GM12878 (cell line): ENCODE data around the gene HIC1. TPM values are rescaled to one million over a fixed set of nuclear protein-coding genes. Genes with fewer than 3 reads are reported as not detected.
A peak's percentile ranks its signal among the peaks of the same experiment; 100 is the strongest.

Experiments
- ATAC-seq: fragments of 200-7000 bp; cut with Tn5 transposase; 3 replicates; pipeline ENCODE4 v1.9.1; 2020; ENCODE audit warnings: mild to moderate bottlenecking, moderate library complexity
- BruUV-seq: library from RNA; stranded (reverse); fragments of 400-500 nt; replicated peaks from 2 replicates; lab custom pipeline; 2021; lab: Mats Ljungman, UMichigan
- CTCF ChIA-PET: fragments of 300-600 bp; sonication (Branson Sonifier 250); formaldehyde crosslinking; extraction: SDS; loops from one replicate; lab custom pipeline; 2021; ENCODE audit warnings: inconsistent platforms; lab: Yijun Ruan, JAX
- POLR2A ChIA-PET: fragments of 350-600 bp; formaldehyde crosslinking; extraction: SDS; loops from one replicate; lab custom pipeline; 2021; ENCODE audit warnings: inconsistent platforms; lab: Charles Lee
- RAD21 ChIA-PET: fragments of 300-600 bp; sonication (Branson Sonifier 250); formaldehyde crosslinking; loops from one replicate; lab custom pipeline; 2023; ENCODE audit warnings: antibody characterized with exemption; ENCODE audit not compliant: unreplicated experiment; lab: Charles Lee
- SMC1A ChIA-PET: fragments of 300-600 bp; sonication (Branson Sonifier 250); formaldehyde crosslinking; loops from one replicate; lab custom pipeline; 2023; ENCODE audit not compliant: unreplicated experiment, uncharacterized antibody; lab: Charles Lee
- DNase-seq: peaks from one replicate; pipeline ENCODE4 v3.0.0-alpha.2; 2011; ENCODE audit warnings: low read depth, low spot score
- FAIRE-seq: peaks from 3 replicates; lab custom pipeline; 2011; peaks lifted over from hg19 to GRCh38; lab: Jason Lieb, UNC
- H2AFZ ChIP-seq: 2 replicates; pipeline ENCODE4 v1.6.0; 2011; ENCODE audit warnings: low read depth, low read length, control low read depth; ENCODE audit not compliant: control insufficient read depth
- H3K27ac ChIP-seq: 2 replicates; pipeline ENCODE4 v1.5.1; 2011; ENCODE audit warnings: control low read depth; ENCODE audit not compliant: control insufficient read depth, insufficient read depth
- H3K27me3 ChIP-seq, 2 experiments: replicated peaks in 1 of 2; 2 replicates each; pipeline versions ENCODE4 v1.6.0 to v1.6.1; 2011; ENCODE audit warnings: low read length in 1 of 2; ENCODE audit not compliant: control insufficient read depth in 2 of 2, insufficient read depth in 2 of 2
- H3K36me3 ChIP-seq, 2 experiments: 2 replicates each; pipeline ENCODE4 v1.5.1; 2011; ENCODE audit warnings: low read length in 1 of 2; ENCODE audit not compliant: control insufficient read depth in 2 of 2, insufficient read depth in 2 of 2
- H3K4me1 ChIP-seq: 2 replicates; pipeline ENCODE4 v1.6.1; 2011; ENCODE audit warnings: mild to moderate bottlenecking, low read length, moderate library complexity, mixed read lengths; ENCODE audit not compliant: control insufficient read depth, insufficient read depth
- H3K4me2 ChIP-seq: 2 replicates; pipeline ENCODE4 v1.6.0; 2011; ENCODE audit warnings: control low read depth; ENCODE audit not compliant: control insufficient read depth, insufficient read depth
- H3K4me3 ChIP-seq: fragments of 200-600 bp; sonication (generic); 2 replicates; pipeline ENCODE4 v1.5.1; 2016
- H3K79me2 ChIP-seq: 2 replicates; pipeline ENCODE4 v1.6.0; 2011; ENCODE audit warnings: low read length; ENCODE audit not compliant: control insufficient read depth, insufficient read depth
- H3K9ac ChIP-seq: 2 replicates; pipeline ENCODE4 v1.8.0; 2011; ENCODE audit warnings: low read length, control low read depth, mixed read lengths; ENCODE audit not compliant: control insufficient read depth, insufficient read depth
- H3K9me3 ChIP-seq: replicated peaks from 3 replicates; pipeline ENCODE4 v1.5.1; 2011; ENCODE audit warnings: mild to moderate bottlenecking, low read length; ENCODE audit not compliant: control insufficient read depth, insufficient read depth
- H4K20me1 ChIP-seq: 2 replicates; pipeline ENCODE4 v1.6.0; 2011; ENCODE audit not compliant: control insufficient read depth, insufficient read depth
- EED ChIP-seq: sonication (generic); IDR thresholded peaks from 2 replicates; pipeline ENCODE4 v1.6.1; 2016; ENCODE audit warnings: antibody characterized with exemption, low read depth
- ESRRA ChIP-seq: IDR thresholded peaks from 2 replicates; pipeline ENCODE4 v1.6.1; 2012; ENCODE audit warnings: mild to moderate bottlenecking, low read length, improper control_type of control experiment
- HSF1 ChIP-seq: fragments of 150-350 bp; IDR thresholded peaks from 2 replicates; pipeline ENCODE4 v1.6.1; 2014; ENCODE audit warnings: mild to moderate bottlenecking, low read depth, low read length
- JUNB ChIP-seq: IDR thresholded peaks from 2 replicates; pipeline ENCODE4 v1.6.1; 2016; ENCODE audit warnings: antibody characterized with exemption, mild to moderate bottlenecking
- SREBF1 ChIP-seq: IDR thresholded peaks from 2 replicates; pipeline ENCODE4 v1.6.1; 2012; ENCODE audit warnings: mild to moderate bottlenecking, low read length
- WGBS: methylation state at CpG from one replicate; pipeline ENCODE4 v1.1.6; 2016; ENCODE audit warnings: low lambda C conversion rate; ENCODE audit not compliant: insufficient replicate concordance, insufficient coverage; ENCODE audit errors: missing lambda C conversion rate; 5-methylcytosine and 5-hydroxymethylcytosine counted together
- in situ Hi-C: fragments of 300-500 bp; cut with MboI; formaldehyde crosslinking; loops from 9 replicates; pipeline ENCODE4 v1.14.3; 2018; ENCODE audit warnings: mixed read lengths
- intact Hi-C: fragments of 100-400 bp; cut with micrococcal nuclease; formaldehyde crosslinking; loops from one replicate; pipeline ENCODE4 v1.14.2; 2022; ENCODE audit not compliant: unreplicated experiment
- polyA plus RNA-seq, 11 experiments: library from polyadenylated mRNA; depleted of rRNA in 4 of 11; unstranded in 6 of 11; stranded (reverse) in 5 of 11; fragments of >200 nt; fragmentation: Nextera tagmentation in 4 of 11; fragmentation: Illumina TruSeq in 1 of 11; extraction: Ambion mirVana in 4 of 11; extraction: Trizol in 1 of 11; gene quantifications; 1 replicate in 1 of 11; 2 replicates in 10 of 11; pipeline versions ENCODE4 v1.2.1 to v1.2.3, GENCODE V29; 2011 to 2016; ENCODE audit warnings: inconsistent platforms in 2 of 11, missing spikeins in 2 of 11, low read depth in 1 of 11
- total RNA-seq, 4 experiments: library from RNA; depleted of rRNA in 3 of 4; stranded (reverse); fragments of >200 nt in 3 of 4; fragmentation: Illumina TruSeq in 1 of 4; extraction: Trizol in 1 of 4; gene quantifications; 2 replicates each; pipeline versions ENCODE4 v1.2.1 to v1.2.3, GENCODE V29; 2013 to 2021
- TF ChIP-seq, protein P1 (sequence below): fragments of 450-650 bp; formaldehyde crosslinking; IDR thresholded peaks from 2 replicates; pipeline ENCODE4 v1.5.0; 2022; ENCODE audit warnings: mild to moderate bottlenecking, missing genetic modification characterization

HIC1 gene
- total and polyA plus RNA-seq, 10 of the 15 experiments (the other 5 are each of a cell fraction or from before 2014, with no cell fraction given): 0.11 to 61.1 (median 4.9) TPM

DNA sequence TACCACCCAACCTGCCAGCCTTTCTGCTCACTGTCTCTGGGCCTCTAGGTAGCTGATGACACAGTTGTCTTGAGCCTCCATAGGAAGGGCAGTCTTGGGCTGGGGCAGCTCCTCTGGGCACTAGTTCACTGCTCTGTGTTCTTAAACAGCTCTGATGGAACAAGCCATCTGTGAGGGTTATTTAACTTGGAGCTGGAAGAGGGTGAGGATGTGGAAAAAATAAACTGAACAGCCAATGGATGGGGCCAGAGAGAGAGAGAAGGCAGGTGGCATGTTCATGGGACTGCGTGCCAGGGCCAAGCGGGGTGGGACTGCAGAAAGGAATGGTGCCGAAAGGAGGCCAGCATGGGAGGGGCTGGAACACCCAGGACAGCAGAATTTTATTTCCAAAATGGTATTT lies 52.6 kb downstream of the HIC1 start (continued):
- TF ChIP-seq, protein P1, sequence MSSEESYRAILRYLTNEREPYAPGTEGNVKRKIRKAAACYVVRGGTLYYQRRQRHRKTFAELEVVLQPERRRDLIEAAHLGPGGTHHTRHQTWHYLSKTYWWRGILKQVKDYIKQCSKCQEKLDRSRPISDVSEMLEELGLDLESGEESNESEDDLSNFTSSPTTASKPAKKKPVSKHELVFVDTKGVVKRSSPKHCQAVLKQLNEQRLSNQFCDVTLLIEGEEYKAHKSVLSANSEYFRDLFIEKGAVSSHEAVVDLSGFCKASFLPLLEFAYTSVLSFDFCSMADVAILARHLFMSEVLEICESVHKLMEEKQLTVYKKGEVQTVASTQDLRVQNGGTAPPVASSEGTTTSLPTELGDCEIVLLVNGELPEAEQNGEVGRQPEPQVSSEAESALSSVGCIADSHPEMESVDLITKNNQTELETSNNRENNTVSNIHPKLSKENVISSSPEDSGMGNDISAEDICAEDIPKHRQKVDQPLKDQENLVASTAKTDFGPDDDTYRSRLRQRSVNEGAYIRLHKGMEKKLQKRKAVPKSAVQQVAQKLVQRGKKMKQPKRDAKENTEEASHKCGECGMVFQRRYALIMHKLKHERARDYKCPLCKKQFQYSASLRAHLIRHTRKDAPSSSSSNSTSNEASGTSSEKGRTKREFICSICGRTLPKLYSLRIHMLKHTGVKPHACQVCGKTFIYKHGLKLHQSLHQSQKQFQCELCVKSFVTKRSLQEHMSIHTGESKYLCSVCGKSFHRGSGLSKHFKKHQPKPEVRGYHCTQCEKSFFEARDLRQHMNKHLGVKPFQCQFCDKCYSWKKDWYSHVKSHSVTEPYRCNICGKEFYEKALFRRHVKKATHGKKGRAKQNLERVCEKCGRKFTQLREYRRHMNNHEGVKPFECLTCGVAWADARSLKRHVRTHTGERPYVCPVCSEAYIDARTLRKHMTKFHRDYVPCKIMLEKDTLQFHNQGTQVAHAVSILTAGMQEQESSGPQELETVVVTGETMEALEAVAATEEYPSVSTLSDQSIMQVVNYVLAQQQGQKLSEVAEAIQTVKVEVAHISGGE (CRISPR knock-in tag): no peak
- no peak for TF ChIP-seq ESRRA

GRCh38 chr17:2108170-2108569 lies 53.3 kb downstream of the HIC1 start:
- H3K27me3 ChIP-seq: no peaks in the 10 kb centered on the region
- ATAC-seq: no peak
- CTCF ChIA-PET: interaction anchor here (1.3 kb wide), 1 partner anchor 53 kb away, joined by 4 read pairs; the partner anchor contains the start of gene HIC1
- H3K79me2 ChIP-seq: no peaks in the 10 kb centered on the region
- no peak overlapping the region for H2AFZ ChIP-seq
- POLR2A ChIA-PET: interaction anchor here (0.6 kb wide), 2 partner anchors 150 to 788 kb away, joined by 4 read pairs; no protein-coding TSS in a partner anchor
- no peak overlapping the region for H3K9ac ChIP-seq
- H3K36me3 ChIP-seq: no peaks in the 10 kb centered on the region; a peak in 2 of 4 replicates
- no peak overlapping the region for H3K27ac ChIP-seq
- SMC1A ChIA-PET: interaction anchor here (1.1 to 1.8 kb wide), 2 partner anchors 19 to 24 kb away, joined by 5 to 6 read pairs; no protein-coding TSS in a partner anchor
- RAD21 ChIA-PET: interaction anchor here (1.0 to 1.5 kb wide), 2 partner anchors 17 to 115 kb away, joined by 3 to 6 read pairs; no protein-coding TSS in a partner anchor
- no peaks in the 10 kb centered on the region for H4K20me1 ChIP-seq
- no peak for DNase-seq
- H3K4me1 ChIP-seq: peaks cover 28% of the 10 kb centered on the region
- WGBS: 0% methylated on average over 8 of the region's 8 CpGs
- no peak overlapping the region for H3K4me3 ChIP-seq
- H3K4me2 ChIP-seq: no peak overlapping the region
- in situ Hi-C loops (no loop called here), intact Hi-C loops (no loop called here)
- FAIRE-seq: no peak
- no peaks in the 10 kb centered on the region for H3K9me3 ChIP-seq
- TF ChIP-seq HSF1: no peak
- TF ChIP-seq JUNB: peak; percentile 58
- TF ChIP-seq EED: peak; percentile 40; the same call in 1 of the 2 replicates
- no peak for TF ChIP-seq SREBF1
- no TSS peak for BruUV-seq
